NK-92 (cell line): ENCODE results near the gene CD81.

ENCODE experiments used
- DNase-seq: peaks from one replicate; lab custom pipeline; 2025; ENCODE audit not compliant: unreplicated experiment; lab: John Stamatoyannopoulos, UW

Gene CD81

DNA sequence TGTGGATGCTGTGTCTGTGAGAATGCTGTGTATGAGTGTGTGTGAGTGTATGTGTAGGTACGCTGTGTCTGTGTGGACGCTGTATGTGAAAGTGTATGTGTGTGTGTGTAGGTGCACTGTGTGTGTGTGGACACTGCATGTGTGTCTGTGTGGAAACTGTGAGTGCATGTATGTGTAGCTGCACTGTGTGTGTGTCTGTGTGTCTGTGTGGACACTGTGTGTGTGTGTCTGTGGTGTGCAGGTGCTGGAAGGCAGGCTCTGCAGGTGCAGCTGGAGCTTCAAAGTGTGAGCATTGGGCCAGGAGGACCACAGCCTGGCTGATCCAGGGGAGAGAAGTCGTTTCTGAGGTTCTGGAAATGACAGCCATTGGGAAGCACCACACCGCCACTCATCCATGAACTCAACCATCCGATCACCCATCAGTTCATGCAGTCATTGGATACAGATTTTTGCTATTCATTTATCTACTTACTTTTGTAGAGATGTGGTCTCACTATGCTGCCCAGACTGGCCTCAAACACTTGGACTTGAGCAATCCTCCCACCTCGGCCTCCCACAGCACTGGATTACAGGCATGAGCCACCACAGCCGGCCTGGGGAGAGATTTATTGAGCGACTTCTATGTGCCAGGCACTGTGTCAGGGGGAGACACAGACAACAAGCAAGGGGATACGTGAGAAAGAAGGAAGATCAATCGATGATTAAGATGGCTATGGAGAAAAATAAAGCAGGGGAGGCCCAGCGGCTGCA lies 57.6 kb downstream of the CD81 start:
- no peak for DNase-seq

DNA sequence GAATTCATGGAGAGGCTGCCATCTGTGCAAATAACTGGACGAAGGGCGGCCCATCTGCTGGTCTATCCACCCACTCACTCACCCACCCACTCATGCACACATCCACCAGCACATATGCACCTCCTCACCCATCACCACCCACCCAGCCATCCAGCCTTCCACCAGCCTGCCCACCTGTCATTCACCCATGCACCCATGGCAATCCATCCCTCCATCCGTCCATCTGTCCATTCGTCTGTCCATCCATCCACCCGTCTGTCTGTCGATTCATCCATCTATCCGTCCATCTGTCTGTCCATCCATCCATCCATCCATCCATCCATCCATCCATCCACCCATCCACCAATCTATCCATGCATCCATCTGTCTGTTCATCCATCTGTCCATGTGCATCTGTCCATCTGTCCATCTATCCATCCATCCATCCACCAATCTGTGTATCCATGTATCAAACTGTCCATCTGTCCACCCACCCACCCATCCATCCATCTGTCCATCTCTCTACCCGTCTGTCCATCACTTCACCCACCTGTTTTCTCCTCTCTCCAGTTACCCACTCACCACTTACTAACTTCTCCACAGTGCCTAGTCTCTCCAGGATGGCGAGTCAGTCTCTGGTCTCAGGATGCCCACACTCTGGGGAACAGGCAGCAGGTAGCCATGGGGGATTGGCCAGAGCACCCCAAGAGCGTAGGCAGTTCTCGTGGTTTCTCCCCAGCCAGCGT lies 58.3 kb downstream of the CD81 start:
- DNase-seq: no peak

DNA sequence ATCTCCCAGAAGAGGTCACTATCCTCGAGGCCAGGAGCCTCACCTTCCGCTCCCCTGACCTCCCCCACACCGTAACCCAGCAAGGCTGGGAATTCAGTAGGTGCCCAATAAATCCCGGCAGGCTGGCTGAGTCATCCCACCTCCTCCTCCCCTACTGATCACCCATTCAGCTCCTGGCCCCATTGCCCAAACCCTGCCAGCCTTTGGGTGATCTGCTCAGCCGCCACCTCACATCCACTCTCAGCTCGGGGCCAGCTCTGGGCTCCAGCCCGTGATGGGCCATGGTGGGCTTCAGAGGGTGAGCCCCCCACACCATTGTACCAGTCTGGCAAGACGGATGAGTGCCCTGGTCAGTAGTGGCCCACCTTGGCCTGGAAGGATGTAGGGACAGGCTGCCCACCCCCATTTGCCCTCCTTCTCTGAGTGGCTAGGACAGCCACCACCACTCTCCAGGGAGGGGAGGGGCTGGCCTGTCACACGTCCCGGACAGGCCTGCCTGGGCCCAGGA lies 59.0 kb downstream of the CD81 start:
- DNase-seq: no peak

DNA sequence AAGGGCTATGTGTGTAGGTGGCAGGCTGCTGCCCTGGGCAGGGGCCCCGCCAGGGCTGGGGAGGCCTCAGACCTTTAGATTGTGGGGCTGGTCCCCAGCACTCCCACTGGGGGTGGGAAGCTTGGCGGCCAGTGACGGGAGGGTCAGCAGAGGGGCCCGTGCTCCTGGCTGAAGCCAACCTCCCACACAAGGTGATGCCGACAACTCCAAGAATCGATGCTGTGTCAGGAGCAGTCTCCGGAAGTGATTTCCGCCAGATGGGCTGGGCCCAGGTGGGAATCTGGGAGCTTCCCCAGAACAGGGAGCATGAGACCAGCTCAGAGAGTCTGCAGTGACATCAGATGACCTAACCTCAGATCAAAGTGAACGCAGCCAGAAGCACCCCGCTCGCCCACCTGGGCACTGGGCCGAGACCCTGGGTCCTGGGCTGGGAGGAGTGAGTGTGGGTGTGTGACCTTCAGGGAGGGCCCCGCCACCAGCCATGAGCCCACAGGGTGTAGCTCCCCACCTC lies 59.5 kb downstream of the CD81 start:
- DNase-seq: no peak

DNA sequence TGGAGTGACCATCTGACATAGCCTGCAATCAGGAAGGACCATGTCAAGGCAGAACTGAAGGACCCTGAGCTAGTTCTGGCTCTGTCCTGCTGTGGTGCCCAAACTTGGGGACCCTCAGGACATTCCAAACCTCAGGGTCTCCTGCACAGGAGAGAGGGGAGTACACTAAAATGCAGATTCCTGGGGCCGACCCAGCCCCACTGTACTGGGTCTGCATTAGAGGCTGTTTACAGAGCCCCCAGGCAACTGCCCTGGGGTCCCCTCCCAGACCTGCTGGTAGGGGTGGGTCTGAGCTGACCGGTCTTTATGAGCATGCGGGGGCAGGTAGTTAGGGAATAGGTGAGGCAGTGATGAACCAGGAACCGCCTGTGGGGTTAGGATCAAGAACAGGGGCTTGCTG lies 60.4 kb downstream of the CD81 start:
- DNase-seq: no peak

DNA sequence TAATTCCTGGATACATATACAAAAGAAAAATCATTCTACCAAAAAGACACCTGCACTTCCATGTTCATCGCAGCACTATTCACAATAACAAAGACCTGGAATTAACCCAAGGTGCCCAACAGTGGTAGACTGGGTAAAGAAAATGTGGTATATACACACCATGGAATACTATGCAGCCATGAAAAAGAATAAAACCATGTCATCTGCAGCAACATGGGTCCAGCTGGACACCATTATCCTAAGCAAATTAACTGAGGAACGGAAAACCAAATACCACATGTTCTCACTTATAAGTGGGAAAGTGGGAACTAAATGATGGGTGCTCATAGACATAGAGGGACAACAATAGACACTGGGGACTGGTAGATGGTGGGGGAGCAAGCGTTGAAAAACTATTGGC lies 62.7 kb downstream of the CD81 start:
- no peak for DNase-seq

DNA sequence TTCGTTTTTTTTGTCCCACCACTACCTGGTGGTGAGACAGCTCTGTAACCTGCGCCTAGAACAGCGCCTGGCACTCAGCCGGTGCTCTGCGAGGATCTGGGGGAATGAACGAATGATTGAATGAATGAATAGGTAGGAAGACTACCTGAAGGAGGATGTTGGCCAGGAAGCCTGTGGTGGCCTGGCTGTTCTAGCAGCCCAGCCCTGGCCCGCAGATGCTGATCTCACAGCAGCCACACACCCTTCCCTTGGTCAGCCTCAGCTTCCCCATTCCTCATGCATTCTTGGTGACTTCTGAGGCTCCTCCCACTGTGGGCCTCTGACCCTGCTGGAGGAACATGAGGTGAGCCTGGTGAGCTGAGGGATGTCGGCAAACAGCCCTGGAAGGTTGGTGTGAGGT lies 63.5 kb downstream of the CD81 start:
- no peak for DNase-seq

DNA sequence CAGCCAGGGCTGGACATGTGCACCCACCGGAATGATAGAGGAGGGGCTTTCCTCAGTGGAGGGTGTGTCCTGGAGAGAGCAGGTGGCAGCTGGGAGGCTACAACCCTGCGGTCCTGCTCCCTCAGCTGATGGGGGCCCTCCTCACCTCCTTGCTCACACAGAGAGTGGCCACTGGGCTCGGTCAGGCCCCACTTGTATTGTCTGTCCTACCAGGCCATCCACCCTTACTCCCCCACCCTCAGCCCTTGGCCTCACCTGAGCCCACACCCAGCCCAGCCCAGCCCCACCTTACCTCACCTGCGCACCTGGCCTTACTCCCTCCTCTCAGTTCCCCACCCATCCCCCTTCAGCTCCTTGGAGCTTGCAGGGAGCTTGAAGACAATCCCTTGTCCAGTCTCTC lies 64.1 kb downstream of the CD81 start:
- DNase-seq: no peak

DNA sequence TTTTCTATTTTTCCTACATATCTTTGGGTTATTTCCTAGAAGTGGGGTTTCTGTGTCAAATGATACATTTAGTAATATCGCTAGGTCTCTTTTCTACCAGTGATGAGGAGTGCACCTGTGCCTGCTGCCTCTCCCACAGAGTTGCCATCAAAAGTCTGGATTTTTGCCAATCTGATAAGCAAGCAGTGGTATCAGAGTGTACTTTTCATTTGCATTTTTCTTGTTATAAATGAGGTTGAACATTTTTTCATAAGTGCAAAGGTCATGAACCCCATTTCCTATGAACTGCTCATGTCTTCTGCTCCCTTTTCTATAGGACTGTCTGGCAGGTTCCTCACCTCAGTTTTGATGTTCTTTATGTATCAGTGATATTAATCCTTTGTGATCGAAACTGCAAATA lies 65.5 kb downstream of the CD81 start:
- no peak for DNase-seq

DNA sequence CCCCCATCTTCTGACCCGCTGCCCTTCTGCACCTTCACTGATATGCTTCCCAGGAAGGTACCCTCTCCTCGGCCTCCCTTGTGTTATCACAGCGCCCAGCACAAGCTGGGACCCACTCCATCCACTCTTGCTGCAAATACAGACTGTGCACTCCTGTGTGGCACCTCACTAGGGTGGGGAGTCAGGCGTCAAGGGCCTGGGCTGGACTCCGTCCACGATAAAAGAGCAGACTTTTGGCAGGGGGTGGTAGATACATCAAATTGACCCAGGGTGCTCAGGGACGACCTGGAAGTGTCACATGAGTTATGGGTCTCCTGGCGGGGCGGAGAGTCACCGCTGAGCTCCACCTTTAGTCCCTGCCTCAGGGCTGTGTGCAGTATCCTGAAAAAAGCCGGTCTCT lies 66.3 kb downstream of the CD81 start:
- DNase-seq: no peak

DNA sequence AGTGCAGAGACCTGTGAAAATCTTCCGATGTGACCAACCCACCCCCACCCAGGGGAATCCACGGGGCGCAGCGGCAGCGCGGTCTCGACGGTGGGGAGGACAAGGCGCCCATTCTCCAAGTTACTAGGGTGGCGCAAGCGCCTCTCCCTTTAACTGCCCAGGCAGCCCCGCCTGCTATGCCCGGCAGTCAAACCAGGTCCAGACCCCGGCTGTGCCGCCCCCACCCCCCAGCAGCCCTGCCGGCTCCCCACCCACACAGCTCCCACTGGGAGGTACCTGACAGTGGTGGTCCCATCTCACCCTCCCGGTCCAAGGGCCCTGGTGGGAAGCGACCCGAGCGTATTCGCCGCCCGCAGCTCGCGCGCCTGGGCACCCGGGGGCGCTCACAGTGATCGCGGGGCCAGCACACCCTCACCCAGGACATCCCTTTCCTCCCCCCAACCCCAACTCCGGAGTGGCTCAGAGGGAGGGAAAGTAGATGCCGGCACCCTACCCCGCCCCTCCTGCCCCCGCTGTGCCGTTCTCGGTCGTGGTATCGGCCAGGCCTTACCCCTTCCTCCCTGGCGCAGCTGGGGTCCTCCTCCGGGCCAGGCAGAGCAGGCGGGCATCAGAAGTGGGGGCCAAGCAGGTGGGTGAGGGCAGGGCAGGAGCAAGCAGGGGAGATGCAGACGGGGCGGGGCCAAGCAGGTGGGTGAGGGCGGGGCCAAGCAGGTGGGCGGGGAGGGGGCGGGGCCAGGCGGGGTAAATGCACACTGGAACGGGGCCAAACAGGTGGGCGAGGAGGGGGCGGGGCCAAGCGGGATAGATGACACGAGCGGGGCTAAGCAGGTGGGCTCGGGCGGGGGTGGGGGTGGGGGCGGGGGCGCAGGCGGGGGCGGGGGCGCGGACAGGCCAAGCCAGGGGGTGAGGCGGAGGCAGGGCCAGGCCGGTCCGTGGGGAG lies 67.0 kb downstream of the CD81 start, which contains the start of gene TRPM5:
TSS of gene TRPM5 (minus strand) at position 634 of the 940 bp plus-strand sequence. CDS start 21,478 bp downstream, outside the sequence.
- DNase-seq: no peak

DNA sequence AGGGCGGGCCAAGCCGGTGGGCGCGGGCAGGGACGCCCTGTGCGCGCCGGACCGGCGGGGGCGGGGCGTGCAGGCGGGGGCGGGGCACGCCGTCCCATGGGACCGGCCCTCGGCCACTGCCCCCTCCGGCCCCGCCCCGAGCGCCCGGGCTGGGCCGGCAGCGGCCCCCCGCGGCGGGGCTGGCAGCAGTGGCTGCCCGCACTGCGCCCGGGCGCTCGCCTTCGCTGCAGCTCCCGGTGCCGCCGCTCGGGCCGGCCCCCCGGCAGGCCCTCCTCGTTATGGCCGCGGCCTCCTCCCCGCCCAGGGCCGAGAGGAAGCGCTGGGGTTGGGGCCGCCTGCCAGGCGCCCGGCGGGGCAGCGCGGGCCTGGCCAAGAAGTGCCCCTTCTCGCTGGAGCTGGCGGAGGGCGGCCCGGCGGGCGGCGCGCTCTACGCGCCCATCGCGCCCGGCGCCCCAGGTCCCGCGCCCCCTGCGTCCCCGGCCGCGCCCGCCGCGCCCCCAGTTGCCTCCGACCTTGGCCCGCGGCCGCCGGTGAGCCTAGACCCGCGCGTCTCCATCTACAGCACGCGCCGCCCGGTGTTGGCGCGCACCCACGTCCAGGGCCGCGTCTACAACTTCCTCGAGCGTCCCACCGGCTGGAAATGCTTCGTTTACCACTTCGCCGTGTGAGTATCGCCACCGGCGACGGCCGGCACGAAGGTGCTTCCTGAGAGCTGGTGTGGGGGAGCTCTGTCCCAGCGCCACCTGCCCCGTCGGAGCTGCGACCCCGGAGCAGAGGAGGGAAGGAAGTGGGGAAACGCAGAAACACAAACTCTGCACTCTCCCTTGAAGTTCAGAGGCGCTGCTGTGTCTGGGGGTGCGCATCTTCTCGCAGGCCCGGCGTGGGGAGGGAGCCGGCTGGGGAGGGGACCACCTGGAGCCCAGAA lies 68.0 kb downstream of the CD81 start, which contains the start of gene KCNQ1:
TSS of gene KCNQ1 (plus strand) at position 188 of the 925 bp plus-strand sequence. CDS start at position 279, 91 bp downstream.
- DNase-seq: no peak

DNA sequence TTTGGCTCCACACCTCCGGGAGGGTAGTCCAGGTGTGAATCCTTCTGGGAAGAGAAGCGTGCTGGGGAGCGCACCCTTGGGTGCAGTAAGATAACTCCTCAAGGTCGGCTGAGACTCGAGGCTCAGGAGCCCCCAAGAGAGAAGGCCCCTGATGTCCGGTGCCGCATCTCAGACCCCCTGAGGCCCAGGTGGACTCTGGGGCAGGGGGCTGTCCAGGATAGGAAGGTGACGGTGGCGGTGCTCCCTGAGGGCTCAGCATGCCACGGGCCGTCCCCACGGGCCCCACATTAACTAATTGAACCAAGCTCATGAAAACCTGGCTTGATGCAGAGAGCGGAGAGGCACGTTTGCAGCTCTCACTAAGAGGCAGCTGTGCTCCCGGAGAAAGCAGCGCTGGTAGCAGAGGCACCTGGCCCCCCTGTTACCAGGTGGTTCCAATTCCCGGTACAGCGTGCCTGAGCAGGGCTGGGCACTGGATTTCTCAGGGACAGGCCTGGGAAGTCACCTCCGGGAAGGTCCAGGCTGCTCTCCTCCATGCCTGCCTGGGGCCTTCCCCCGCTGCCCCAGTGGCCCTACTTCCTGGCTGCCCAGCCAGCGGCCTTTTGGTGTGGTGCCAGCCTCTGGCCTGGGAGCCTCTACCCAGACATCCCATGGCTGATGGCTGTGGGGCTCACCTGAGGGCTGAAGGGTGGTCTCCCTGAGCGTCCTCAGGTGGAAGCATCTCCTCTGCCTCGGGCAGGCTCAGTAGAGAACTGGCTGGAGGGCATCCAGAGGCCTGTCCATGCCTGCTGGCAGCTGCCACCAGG lies 68.8 kb downstream of the CD81 start:
- DNase-seq: no peak

DNA sequence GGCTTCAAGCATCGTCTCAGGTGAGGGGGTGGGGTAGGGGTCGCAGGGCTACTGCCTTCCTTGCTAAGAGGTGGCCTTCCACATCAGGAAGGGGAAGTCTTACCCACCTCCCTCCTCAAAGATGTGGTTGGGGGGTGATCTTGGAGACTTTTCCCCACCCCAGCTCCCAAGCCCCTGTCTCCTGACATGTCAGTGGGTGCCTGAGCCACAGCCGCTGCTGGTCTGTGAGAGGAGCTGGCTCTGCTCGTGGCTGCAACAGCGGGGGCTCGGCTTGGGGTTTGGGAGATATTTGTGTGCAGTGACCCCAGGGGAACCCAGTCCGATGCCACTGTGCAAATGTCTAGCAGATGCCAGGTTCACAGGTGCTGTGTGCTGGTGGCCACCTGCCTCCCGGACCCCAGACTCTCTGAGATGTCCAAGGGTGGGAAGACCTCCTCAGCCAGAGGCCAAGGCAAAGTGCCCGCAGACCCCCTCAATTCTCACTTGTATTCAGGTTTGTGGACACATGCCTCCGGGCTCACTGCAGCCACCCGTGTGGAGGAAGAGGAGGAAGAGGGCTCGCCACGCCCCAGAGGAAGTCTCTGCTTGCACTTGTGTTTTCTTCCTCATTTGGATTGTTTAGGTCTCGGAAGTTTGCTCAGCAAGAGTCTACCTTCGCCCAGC lies 69.6 kb downstream of the CD81 start:
- DNase-seq: no peak
